Panc1 (cell line): ENCODE data around the gene CD244. TPM values are rescaled to one million over a fixed set of nuclear protein-coding genes. Genes with fewer than 3 reads are reported as not detected.
"Not testable (repeated sequence)": the region's sequence is repeated elsewhere in the genome, so short reads cannot be mapped to it uniquely, and the experiment has no call there.

Source experiments
- ATAC-seq: fragments of 200-7000 bp; cut with Tn5 transposase; 2 replicates; pipeline ENCODE4 v1.9.1; 2020; ENCODE audit warnings: mild to moderate bottlenecking, moderate library complexity
- BruUV-seq: library from RNA; stranded (reverse); fragments of 400-500 nt; replicated peaks from 2 replicates; lab custom pipeline; 2021; lab: Mats Ljungman, UMichigan
- CTCF ChIA-PET: fragments of 300-600 bp; sonication (Branson Sonifier 250); formaldehyde crosslinking; loops from one replicate; lab custom pipeline; 2022; ENCODE audit warnings: antibody characterized with exemption; lab: Charles Lee
- POLR2A ChIA-PET: fragments of 300-600 bp; sonication (Branson Sonifier 250); formaldehyde crosslinking; loops from one replicate; lab custom pipeline; 2022; ENCODE audit warnings: antibody characterized with exemption; lab: Charles Lee
- DNase-seq: peaks from one replicate; pipeline ENCODE4 v3.0.0-alpha.2; 2010; ENCODE audit warnings: low read depth, low spot score
- H3K27ac ChIP-seq: 2 replicates; pipeline ENCODE4 v1.5.1; 2011; ENCODE audit warnings: mild to moderate bottlenecking, low read length, inconsistent platforms
- H3K27me3 ChIP-seq: fragments of 200-500 bp; sonication (Bioruptor generic); 2 replicates; pipeline ENCODE4 v1.6.0; 2014; ENCODE audit warnings: low read length, inconsistent platforms; ENCODE audit not compliant: control insufficient read depth, insufficient read depth
- H3K36me3 ChIP-seq: fragments of 200-500 bp; sonication (Bioruptor generic); 2 replicates; pipeline ENCODE4 v1.5.1; 2014; ENCODE audit warnings: inconsistent platforms, mild to moderate bottlenecking, low read length, moderate library complexity; ENCODE audit not compliant: control insufficient read depth, insufficient read depth
- H3K4me1 ChIP-seq: 2 replicates; pipeline ENCODE4 v1.5.1; 2011; ENCODE audit warnings: inconsistent platforms, mild to moderate bottlenecking, low read length, moderate library complexity; ENCODE audit not compliant: control insufficient read depth, insufficient read depth
- H3K4me3 ChIP-seq, 2 experiments: 2 replicates each; pipeline ENCODE4 v1.5.1; 2011 to 2012; ENCODE audit warnings: low read depth in 2 of 2, low read length in 2 of 2, mild to moderate bottlenecking in 2 of 2, inconsistent platforms in 1 of 2, moderate library complexity in 1 of 2
- H3K9me3 ChIP-seq: fragments of 200-500 bp; sonication (Bioruptor generic); 2 replicates; pipeline ENCODE4 v1.5.1; 2014; ENCODE audit warnings: low read depth, mild to moderate bottlenecking, inconsistent platforms, low read length, moderate library complexity; ENCODE audit not compliant: control insufficient read depth, insufficient read depth
- CTCF ChIP-seq: fragments of 450-650 bp; IDR thresholded peaks from 2 replicates; pipeline ENCODE4 v1.5.1; 2017; ENCODE audit warnings: mild to moderate bottlenecking
- POLR2AphosphoS5 ChIP-seq: IDR thresholded peaks from 2 replicates; pipeline ENCODE4 v1.6.1; 2012; ENCODE audit warnings: mild to moderate bottlenecking, low read depth, low read length, moderate library complexity
- SIN3A ChIP-seq: IDR thresholded peaks from 2 replicates; pipeline ENCODE4 v1.6.1; 2012; ENCODE audit warnings: low read depth, mild to moderate bottlenecking, low read length, moderate library complexity, borderline replicate concordance; ENCODE audit not compliant: insufficient read depth
- TCF7L2 ChIP-seq: IDR thresholded peaks from 2 replicates; pipeline ENCODE4 v1.6.1; 2011; ENCODE audit warnings: mild to moderate bottlenecking, low read depth, low read length, inconsistent platforms
- in situ Hi-C: cut with HindIII; loops from 2 replicates; pipeline ENCODE4 v1.10.0; 2016; ENCODE audit warnings: low sequenced_read_pairs, low pct_unique_long_range_greater_than_20kb
- intact Hi-C: fragments of 100-400 bp; cut with micrococcal nuclease; formaldehyde crosslinking; loops from one replicate; pipeline ENCODE4 v1.10.0; 2022; ENCODE audit not compliant: unreplicated experiment
- total RNA-seq: library from RNA; stranded (reverse); gene quantifications from one replicate; pipeline ENCODE4 v1.2.1, GENCODE V29; 2021; ENCODE audit not compliant: unreplicated experiment
- TF ChIP-seq, protein P1 (sequence below), 2 experiments: IDR thresholded peaks; 2 replicates each; pipeline ENCODE4 v1.6.1; 2011 to 2012; ENCODE audit warnings: low read depth in 2 of 2, control low read depth in 1 of 2, low read length in 1 of 2, mild to moderate bottlenecking in 1 of 2, moderate library complexity in 1 of 2; ENCODE audit not compliant: insufficient read depth in 1 of 2

CD244 gene
- total RNA-seq, 1 experiment from 2014 or later = not detected

DNA sequence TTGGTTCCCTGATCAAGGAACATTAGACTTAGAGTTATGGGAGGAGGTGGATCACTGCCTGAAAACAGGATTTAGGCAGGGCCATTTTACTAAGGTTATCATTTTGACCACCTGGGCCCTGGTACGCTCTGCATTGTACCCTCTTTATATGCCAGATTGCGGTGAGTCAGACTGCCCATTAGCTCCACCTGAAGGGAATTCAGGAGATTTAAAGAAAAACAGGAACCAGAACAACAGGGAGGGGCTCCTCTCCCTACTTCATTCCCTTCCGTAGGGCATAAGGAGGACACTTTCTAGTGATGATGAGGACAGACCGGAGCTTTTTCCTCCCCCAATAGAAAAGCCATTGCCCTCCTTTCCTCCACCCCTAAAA is 42.9 kb upstream of the CD244 start:
- no peak overlapping the region for H3K4me3 ChIP-seq
- POLR2A ChIA-PET = no interaction called here
- no TSS peak for BruUV-seq
- CTCF ChIA-PET = interaction anchor here (0.6 kb wide), 1 partner anchor 21 kb away, joined by 4 read pairs; no protein-coding TSS in a partner anchor
- H3K9me3 ChIP-seq = no peaks in the 10 kb centered on the region
- ATAC-seq = no peak
- no peaks in the 10 kb centered on the region for H3K36me3 ChIP-seq
- TF ChIP-seq, protein P1, sequence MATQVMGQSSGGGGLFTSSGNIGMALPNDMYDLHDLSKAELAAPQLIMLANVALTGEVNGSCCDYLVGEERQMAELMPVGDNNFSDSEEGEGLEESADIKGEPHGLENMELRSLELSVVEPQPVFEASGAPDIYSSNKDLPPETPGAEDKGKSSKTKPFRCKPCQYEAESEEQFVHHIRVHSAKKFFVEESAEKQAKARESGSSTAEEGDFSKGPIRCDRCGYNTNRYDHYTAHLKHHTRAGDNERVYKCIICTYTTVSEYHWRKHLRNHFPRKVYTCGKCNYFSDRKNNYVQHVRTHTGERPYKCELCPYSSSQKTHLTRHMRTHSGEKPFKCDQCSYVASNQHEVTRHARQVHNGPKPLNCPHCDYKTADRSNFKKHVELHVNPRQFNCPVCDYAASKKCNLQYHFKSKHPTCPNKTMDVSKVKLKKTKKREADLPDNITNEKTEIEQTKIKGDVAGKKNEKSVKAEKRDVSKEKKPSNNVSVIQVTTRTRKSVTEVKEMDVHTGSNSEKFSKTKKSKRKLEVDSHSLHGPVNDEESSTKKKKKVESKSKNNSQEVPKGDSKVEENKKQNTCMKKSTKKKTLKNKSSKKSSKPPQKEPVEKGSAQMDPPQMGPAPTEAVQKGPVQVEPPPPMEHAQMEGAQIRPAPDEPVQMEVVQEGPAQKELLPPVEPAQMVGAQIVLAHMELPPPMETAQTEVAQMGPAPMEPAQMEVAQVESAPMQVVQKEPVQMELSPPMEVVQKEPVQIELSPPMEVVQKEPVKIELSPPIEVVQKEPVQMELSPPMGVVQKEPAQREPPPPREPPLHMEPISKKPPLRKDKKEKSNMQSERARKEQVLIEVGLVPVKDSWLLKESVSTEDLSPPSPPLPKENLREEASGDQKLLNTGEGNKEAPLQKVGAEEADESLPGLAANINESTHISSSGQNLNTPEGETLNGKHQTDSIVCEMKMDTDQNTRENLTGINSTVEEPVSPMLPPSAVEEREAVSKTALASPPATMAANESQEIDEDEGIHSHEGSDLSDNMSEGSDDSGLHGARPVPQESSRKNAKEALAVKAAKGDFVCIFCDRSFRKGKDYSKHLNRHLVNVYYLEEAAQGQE (IDR thresholded peaks at IDR 0.05; ENCODE audit: insufficient read depth in 1 of 2, low read depth in 2 of 2, low read length in 1 of 2) = no peak
- no peak for TF ChIP-seq CTCF
- TF ChIP-seq POLR2AphosphoS5 = no peak
- no peak for TF ChIP-seq TCF7L2
- no peak for TF ChIP-seq SIN3A
- intact Hi-C loops (no loop called here), in situ Hi-C loops (no loop called here)
- no peak for DNase-seq
- peaks cover 2% of the 10 kb centered on the region; the same call in 1 of the 2 replicates for H3K27me3 ChIP-seq
- no peaks in the 10 kb centered on the region for H3K4me1 ChIP-seq
- no peak overlapping the region for H3K27ac ChIP-seq

- Histone ChIP-seq H3K27me3 (peaks cover 2% of the 10 kb centered on the region; the same call in 1 of the 2 replicates), H3K27ac (no peak overlapping the region), H3K4me3 (no peak overlapping the region), H3K4me1 (no peaks in the 10 kb centered on the region), H3K9me3 (no peaks in the 10 kb centered on the region), H3K36me3 (no peaks in the 10 kb centered on the region)
- ATAC-seq (no peak), DNase-seq (no peak)
- in situ Hi-C loops (no loop called here), intact Hi-C loops (no loop called here)
- BruUV-seq = no TSS peak
- TF ChIP-seq POLR2AphosphoS5 = no peak
- no peak for TF ChIP-seq CTCF
- TF ChIP-seq, protein P1 (IDR thresholded peaks at IDR 0.05; ENCODE audit: insufficient read depth in 1 of 2, low read depth in 2 of 2, low read length in 1 of 2) = no peak
- TF ChIP-seq TCF7L2 = no peak
- no peak for TF ChIP-seq SIN3A
- ChIA-PET POLR2A (no interaction called here), CTCF (interaction anchor here (0.6 kb wide), 1 partner anchor 22 kb away, joined by 4 read pairs; no protein-coding TSS in a partner anchor)
These were observed 42.3 kb upstream of the CD244 start for GRCh38 chr1:160904783-160905616.

DNA sequence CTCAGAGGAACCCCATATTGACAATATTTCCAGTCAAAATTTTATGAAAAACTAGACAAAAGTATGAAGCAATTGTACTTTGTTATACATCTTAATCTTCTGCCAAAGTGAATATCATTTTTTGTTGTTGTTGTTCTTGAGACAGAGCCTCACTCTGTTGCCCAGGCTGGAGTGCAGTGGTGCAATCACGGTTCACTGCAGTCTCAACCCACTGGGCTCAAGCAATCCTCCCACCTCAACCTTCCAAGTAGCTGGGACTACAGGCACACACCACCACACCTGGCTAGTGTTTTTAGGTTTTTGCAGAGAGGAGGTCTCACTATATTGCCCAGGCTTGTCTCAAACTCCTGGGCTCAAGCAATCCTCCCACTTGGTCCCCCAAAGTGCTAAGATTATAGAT is 39.6 kb upstream of the CD244 start:
- POLR2A ChIA-PET, H3K27ac ChIP-seq, H3K36me3 ChIP-seq, DNase-seq, H3K27me3 ChIP-seq, H3K4me1 ChIP-seq, in situ Hi-C loops, CTCF ChIA-PET, H3K9me3 ChIP-seq, ATAC-seq, intact Hi-C loops, BruUV-seq, H3K4me3 ChIP-seq: not testable (repeated sequence)
